GM23338 (cell line): ENCODE results near the gene POLA1. TPM values are rescaled to one million over a fixed set of nuclear protein-coding genes. Genes with fewer than 3 reads are reported as not detected.

ENCODE experiments used
- ATAC-seq: fragments of 200-7000 bp; cut with Tn5 transposase; 3 replicates; pipeline ENCODE4 v1.9.1; 2020
- DNase-seq: peaks from one replicate; pipeline ENCODE4 v3.0.0-alpha.2; 2015; ENCODE audit warnings: low spot score
- H2AFZ ChIP-seq: fragments of 200-600 bp; sonication (generic); 2 replicates; pipeline ENCODE4 v1.8.0; 2016; ENCODE audit warnings: antibody characterized with exemption, mild to moderate bottlenecking, moderate library complexity
- H3F3A ChIP-seq: fragments of 200-600 bp; sonication (generic); replicated peaks from 2 replicates; pipeline ENCODE4 v1.8.0; 2017; ENCODE audit warnings: antibody characterized with exemption, mixed run types, low read depth
- H3K27ac ChIP-seq: fragments of 200-600 bp; sonication (generic); 2 replicates; pipeline ENCODE4 v1.6.1; 2016; ENCODE audit warnings: low read depth
- H3K27me3 ChIP-seq: fragments of 200-600 bp; sonication (generic); 2 replicates; pipeline ENCODE4 v1.8.0; 2016; ENCODE audit warnings: mild to moderate bottlenecking, mixed run types, moderate library complexity; ENCODE audit not compliant: insufficient read depth
- H3K36me3 ChIP-seq: fragments of 200-600 bp; sonication (generic); 2 replicates; pipeline ENCODE4 v1.8.0; 2016; ENCODE audit warnings: mild to moderate bottlenecking; ENCODE audit not compliant: insufficient read depth
- H3K4me1 ChIP-seq: fragments of 200-600 bp; sonication (generic); 2 replicates; pipeline ENCODE4 v1.8.0; 2016; ENCODE audit warnings: mild to moderate bottlenecking, moderate library complexity; ENCODE audit not compliant: insufficient read depth
- H3K4me2 ChIP-seq: fragments of 200-600 bp; sonication (generic); 2 replicates; pipeline ENCODE4 v1.7.1; 2017; ENCODE audit warnings: mixed run types
- H3K4me3 ChIP-seq: fragments of 200-600 bp; sonication (generic); 2 replicates; pipeline ENCODE4 v1.6.1; 2016; ENCODE audit warnings: mixed run types
- H3K79me2 ChIP-seq: fragments of 200-600 bp; sonication (generic); replicated peaks from 2 replicates; pipeline ENCODE4 v1.8.0; 2017; ENCODE audit warnings: mild to moderate bottlenecking; ENCODE audit not compliant: insufficient read depth
- H3K9me2 ChIP-seq: fragments of 200-600 bp; sonication (generic); 2 replicates; pipeline ENCODE4 v1.8.0; 2017; ENCODE audit not compliant: insufficient read depth
- H4K20me1 ChIP-seq: fragments of 200-600 bp; sonication (generic); replicated peaks from 2 replicates; pipeline ENCODE4 v1.8.0; 2017; ENCODE audit warnings: mild to moderate bottlenecking; ENCODE audit not compliant: insufficient read depth
- H3K27ac Mint-ChIP-seq: 2 replicates; pipeline ENCODE4 v1.8.0; 2020; ENCODE audit warnings: inconsistent platforms, mild to moderate bottlenecking, moderate library complexity, mixed read lengths
- H3K27me3 Mint-ChIP-seq: 3 replicates; pipeline ENCODE4 v1.8.0; 2022; ENCODE audit warnings: low read depth, mild to moderate bottlenecking, moderate library complexity, mixed read lengths, inconsistent platforms; ENCODE audit not compliant: insufficient read depth, poor library complexity
- H3K36me3 Mint-ChIP-seq: 3 replicates; pipeline ENCODE4 v1.8.0; 2021; ENCODE audit warnings: low read depth, mild to moderate bottlenecking, inconsistent platforms, moderate library complexity, mixed read lengths
- H3K4me1 Mint-ChIP-seq: 3 replicates; pipeline ENCODE4 v1.8.0; 2020; ENCODE audit warnings: mild to moderate bottlenecking, inconsistent platforms, mixed read lengths
- H3K4me3 Mint-ChIP-seq: 3 replicates; pipeline ENCODE4 v1.8.0; 2021; ENCODE audit warnings: moderate library complexity, mild to moderate bottlenecking, inconsistent platforms, mixed read lengths
- H3K9me3 Mint-ChIP-seq: 3 replicates; pipeline ENCODE4 v1.8.0; 2020; ENCODE audit warnings: moderate library complexity, mild to moderate bottlenecking, inconsistent platforms, mixed read lengths
- CTCF ChIP-seq, 2 experiments: fragments of 200-600 bp in 1 of 2; sonication (generic) in 1 of 2; conservative IDR thresholded peaks; 2 replicates each; pipeline versions ENCODE4 v1.5.1 to v1.6.1; 2016 to 2017; ENCODE audit warnings: antibody characterized with exemption in 2 of 2, low read depth in 2 of 2, mild to moderate bottlenecking in 2 of 2, moderate library complexity in 1 of 2
- EZH2 ChIP-seq: fragments of 200-600 bp; sonication (generic); IDR thresholded peaks from one replicate; pipeline ENCODE4 v1.8.0; 2017; ENCODE audit warnings: antibody characterized with exemption, mild to moderate bottlenecking, low read depth; ENCODE audit not compliant: unreplicated experiment
- JUNB ChIP-seq: IDR thresholded peaks from one replicate; pipeline ENCODE4 v1.6.1; 2016; ENCODE audit warnings: antibody characterized with exemption; ENCODE audit not compliant: unreplicated experiment
- POLR2AphosphoS5 ChIP-seq: IDR thresholded peaks from 2 replicates; pipeline ENCODE4 v1.6.1; 2016; ENCODE audit warnings: antibody characterized with exemption, low read depth
- REST ChIP-seq: IDR thresholded peaks from one replicate; pipeline ENCODE4 v1.6.1; 2018; ENCODE audit warnings: antibody characterized with exemption; ENCODE audit not compliant: unreplicated experiment
- ZNF114 ChIP-seq: fragments of 250-450 bp; sonication (Bioruptor Pico); IDR thresholded peaks from 2 replicates; pipeline ENCODE4 v1.5.0; 2020; ENCODE audit warnings: mild to moderate bottlenecking, moderate library complexity
- ZNF462 ChIP-seq: fragments of 250-450 bp; sonication (Bioruptor Pico); IDR thresholded peaks from 2 replicates; pipeline ENCODE4 v1.5.0; 2020; ENCODE audit warnings: mild to moderate bottlenecking, moderate library complexity
- polyA plus RNA-seq: library from polyadenylated mRNA; unstranded; fragments of >200 nt; fragmentation: Nextera tagmentation; extraction: Ambion mirVana; gene quantifications from 2 replicates; pipeline ENCODE4 v1.2.1, GENCODE V29; 2016
- total RNA-seq: library from RNA; depleted of rRNA; stranded (reverse); fragments of >200 nt; shearing (Covaris generic); gene quantifications from 2 replicates; pipeline ENCODE4 v1.2.3, GENCODE V29; 2014

Gene POLA1
- total and polyA plus RNA-seq, 2 experiments from 2014 or later: 12.6 to 36.6 TPM

GRCh38 chrX:25023908-25024307 lies 330.2 kb downstream of the POLA1 start (continued):
- TF ChIP-seq ZNF462 (CRISPR knock-in tag): no peak

- Histone ChIP-seq H4K20me1 (no peaks in the 10 kb centered on the region), H2AFZ (no peak overlapping the region), H3K9me2 (no peaks in the 10 kb centered on the region), H3F3A (no peaks in the 10 kb centered on the region), H3K36me3 (no peaks in the 10 kb centered on the region), H3K79me2 (no peaks in the 10 kb centered on the region), H3K4me1 (peaks cover 28% of the 10 kb centered on the region), H3K4me3 (no peak overlapping the region), H3K4me2 (no peak overlapping the region), H3K27me3 (peaks cover 35% of the 10 kb centered on the region), H3K27ac (no peak overlapping the region)
- Mint-ChIP-seq H3K4me3 (no peak overlapping the region), H3K9me3 (no peaks in the 10 kb centered on the region), H3K27me3 (peaks cover 43% of the 10 kb centered on the region), H3K27ac (no peak overlapping the region), H3K36me3 (peaks cover 3% of the 10 kb centered on the region; the same call in 1 of the 3 replicates), H3K4me1 (peaks cover 38% of the 10 kb centered on the region)
- ATAC-seq: no peak
- DNase-seq: no peak
- TF ChIP-seq ZNF114 (CRISPR knock-in tag): no peak
- no peak for TF ChIP-seq REST
- no peak for TF ChIP-seq JUNB
- TF ChIP-seq POLR2AphosphoS5: no peak
- TF ChIP-seq CTCF (conservative IDR thresholded peaks at IDR 0.05; ENCODE audit: low read depth in 2 of 2): no peak
- no peak for TF ChIP-seq EZH2
Observed at GRCh38 chrX:25025615-25026014, 331.9 kb downstream of the POLA1 start.
